K562 (cell line): ENCODE measurements around the gene RFESD. TPM values are rescaled to one million over a fixed set of nuclear protein-coding genes. Genes with fewer than 3 reads are reported as not detected.
A peak's percentile ranks its signal among the peaks of the same experiment; 100 is the strongest.

ENCODE experiments used
- ARID1B ChIP-seq: fragments of 450-650 bp; IDR thresholded peaks from 2 replicates; pipeline ENCODE4 v1.6.1; 2016; ENCODE audit warnings: antibody characterized with exemption, mild to moderate bottlenecking, inconsistent platforms
- CCNT2 ChIP-seq: IDR thresholded peaks from 2 replicates; pipeline ENCODE4 v1.6.1; 2011; ENCODE audit warnings: borderline replicate concordance, low read depth, mild to moderate bottlenecking, moderate library complexity, mixed read lengths, low read length; ENCODE audit not compliant: insufficient read length; ENCODE audit errors: extremely low read depth
- ESRRA ChIP-seq: fragments of 450-650 bp; IDR thresholded peaks from 2 replicates; pipeline ENCODE4 v1.6.1; 2014; ENCODE audit warnings: low read depth, mild to moderate bottlenecking, moderate library complexity, borderline replicate concordance
- FOXK2 ChIP-seq, 2 experiments: fragments of 450-650 bp; IDR thresholded peaks in 1 of 2; conservative IDR thresholded peaks in 1 of 2; 2 replicates each; pipeline ENCODE4 v1.6.1; 2016; ENCODE audit warnings: low read depth in 2 of 2, mild to moderate bottlenecking in 1 of 2
- MAFG ChIP-seq: fragments of 450-650 bp; conservative IDR thresholded peaks from 2 replicates; pipeline ENCODE4 v1.6.1; 2016; ENCODE audit warnings: missing genetic modification characterization, missing compliant biosample characterization
- MAZ ChIP-seq, 2 experiments: fragments of 450-650 bp in 1 of 2; sonication (generic) in 1 of 2; formaldehyde crosslinking; IDR thresholded peaks in 1 of 2; conservative IDR thresholded peaks in 1 of 2; 2 replicates each; pipeline versions ENCODE4 v1.4.0 to v1.5.0; 2020; ENCODE audit warnings: mild to moderate bottlenecking in 1 of 2, missing genetic modification reagents in 1 of 2
- NFRKB ChIP-seq: fragments of 450-650 bp; IDR thresholded peaks from 2 replicates; pipeline ENCODE4 v1.6.1; 2016; ENCODE audit warnings: low read depth
- NONO ChIP-seq, 2 experiments: fragments of 200-400 bp in 1 of 2; fragments of 450-650 bp in 1 of 2; formaldehyde crosslinking in 1 of 2; IDR thresholded peaks; 2 replicates each; pipeline ENCODE4 v1.6.1; 2017; ENCODE audit warnings: low read depth in 2 of 2, mild to moderate bottlenecking in 2 of 2, moderate library complexity in 2 of 2, low read length in 1 of 2
- PKNOX1 ChIP-seq: fragments of 450-650 bp; IDR thresholded peaks from 2 replicates; pipeline ENCODE4 v1.6.1; 2016
- POU5F1 ChIP-seq: fragments of 150-350 bp; IDR thresholded peaks from 2 replicates; pipeline ENCODE4 v1.6.1; 2014; ENCODE audit warnings: borderline replicate concordance, low read length, low read depth, mild to moderate bottlenecking; ENCODE audit not compliant: partially characterized antibody
- RCOR1 ChIP-seq, 2 experiments: IDR thresholded peaks; 2 replicates each; pipeline ENCODE4 v1.6.1; 2012; ENCODE audit warnings: low read depth in 2 of 2, low read length in 2 of 2, borderline replicate concordance in 1 of 2, improper control_type of control experiment in 1 of 2
- SOX6 ChIP-seq: fragments of 450-650 bp; IDR thresholded peaks from 2 replicates; pipeline ENCODE4 v1.6.1; 2014; ENCODE audit warnings: mild to moderate bottlenecking
- TBL1XR1 ChIP-seq, 2 experiments: IDR thresholded peaks; 2 replicates each; pipeline ENCODE4 v1.6.1; 2012; ENCODE audit warnings: improper control_type of control experiment in 2 of 2, low read length in 2 of 2, mild to moderate bottlenecking in 1 of 2
- TBP ChIP-seq: optimal IDR thresholded peaks from 2 replicates; pipeline ENCODE3; 2011; ENCODE audit warnings: low read depth, low read length, improper control_type of control experiment
- TCF7 ChIP-seq: sonication (generic); IDR thresholded peaks from 2 replicates; pipeline ENCODE4 v1.6.1; 2016; ENCODE audit warnings: antibody characterized with exemption, borderline replicate concordance
- ZBTB11 ChIP-seq, 3 experiments: fragments of 200-800 bp in 1 of 3; fragments of 250-450 bp in 1 of 3; fragments of 450-650 bp in 1 of 3; sonication (Bioruptor Pico) in 1 of 3; sonication (Bioruptor generic) in 1 of 3; formaldehyde crosslinking in 1 of 3; IDR thresholded peaks; 2 replicates each; pipeline versions ENCODE4 v1.6.1 to v1.8.0; 2016 to 2022; ENCODE audit warnings: mild to moderate bottlenecking in 2 of 3, missing genetic modification characterization in 2 of 3, missing compliant biosample characterization in 1 of 3, moderate library complexity in 1 of 3
- polyA plus RNA-seq, 8 experiments: library from polyadenylated mRNA; depleted of rRNA in 4 of 8; stranded (reverse) in 5 of 8; unstranded in 3 of 8; fragments of >200 nt; fragmentation: Nextera tagmentation in 2 of 8; fragmentation: Illumina TruSeq in 1 of 8; extraction: Ambion mirVana in 2 of 8; extraction: Trizol in 1 of 8; gene quantifications; 2 replicates each; pipeline versions ENCODE4 v1.2.1 to v1.2.3, GENCODE V29; 2011 to 2014; ENCODE audit warnings: inconsistent platforms in 1 of 8, missing spikeins in 1 of 8
- total RNA-seq, 7 experiments: library from RNA; depleted of rRNA in 6 of 7; stranded (reverse); fragments of >200 nt in 6 of 7; fragmentation: Illumina TruSeq in 2 of 7; extraction: Trizol in 2 of 7; gene quantifications; 2 replicates each; pipeline versions ENCODE4 v1.2.1 to v1.2.3, GENCODE V29; 2011 to 2021; ENCODE audit warnings: low replicate concordance in 1 of 7

The RFESD gene
- total and polyA plus RNA-seq, 9 of the 15 experiments (the other 6 are each of a cell fraction or from before 2014, with no cell fraction given) = 62.3 to 600 (median 140) TPM

- TF ChIP-seq ZBTB11 (CRISPR knock-in tag; IDR thresholded peaks at IDR 0.05) = peak in 1 of 3 experiments; percentile 28; a peak in 1 of 6 replicates
- peak; percentile 30 for TF ChIP-seq CCNT2
- TF ChIP-seq ARID1B = peak; percentile 82
- TF ChIP-seq ESRRA = no peak
- TF ChIP-seq TCF7 = no peak
- no peak for TF ChIP-seq POU5F1
- peak; percentile 28 to 68; a peak in 2 of 4 replicates for TF ChIP-seq FOXK2 (conservative IDR thresholded peaks at IDR 0.05 in 1 of 2, IDR thresholded peaks at IDR 0.05 in 1 of 2; ENCODE audit: low read depth in 2 of 2)
- TF ChIP-seq SOX6 = peak; percentile 54; the same call in 1 of the 2 replicates
- no peak for TF ChIP-seq TBL1XR1 (IDR thresholded peaks at IDR 0.05; ENCODE audit: low read length in 2 of 2)
- TF ChIP-seq MAFG = peak; percentile 90
- TF ChIP-seq PKNOX1 = peak; percentile 74
- no peak for TF ChIP-seq NONO (IDR thresholded peaks at IDR 0.05; ENCODE audit: low read depth in 2 of 2, low read length in 1 of 2)
- TF ChIP-seq TBP = peak; percentile 78
- peak in 1 of 2 experiments; percentile 45; a peak in 1 of 4 replicates for TF ChIP-seq RCOR1 (IDR thresholded peaks at IDR 0.05; ENCODE audit: borderline replicate concordance in 1 of 2, low read depth in 2 of 2, low read length in 2 of 2)
- TF ChIP-seq NFRKB = peak; percentile 58; the same call in 1 of the 2 replicates
- 0 out of 4 replicates have a peak, but pooled peaks of 1 of the 2 experiments have one; percentile 18 for TF ChIP-seq MAZ (CRISPR knock-in tag; conservative IDR thresholded peaks at IDR 0.05 in 1 of 2, IDR thresholded peaks at IDR 0.05 in 1 of 2)
These were observed 1.6 kb downstream of the RFESD start (continued) for GRCh38 chr5:95647886-95648860.
